Measurements from ENCODE around the gene NPPA. TPM values are rescaled to one million over a fixed set of nuclear protein-coding genes. Genes with fewer than 3 reads are reported as not detected.

Gene NPPA
- total RNA-seq, 5 donors from 2014 or later (not counting 1 experiment from before 2014, with no cell fraction given): not detected

DNA sequence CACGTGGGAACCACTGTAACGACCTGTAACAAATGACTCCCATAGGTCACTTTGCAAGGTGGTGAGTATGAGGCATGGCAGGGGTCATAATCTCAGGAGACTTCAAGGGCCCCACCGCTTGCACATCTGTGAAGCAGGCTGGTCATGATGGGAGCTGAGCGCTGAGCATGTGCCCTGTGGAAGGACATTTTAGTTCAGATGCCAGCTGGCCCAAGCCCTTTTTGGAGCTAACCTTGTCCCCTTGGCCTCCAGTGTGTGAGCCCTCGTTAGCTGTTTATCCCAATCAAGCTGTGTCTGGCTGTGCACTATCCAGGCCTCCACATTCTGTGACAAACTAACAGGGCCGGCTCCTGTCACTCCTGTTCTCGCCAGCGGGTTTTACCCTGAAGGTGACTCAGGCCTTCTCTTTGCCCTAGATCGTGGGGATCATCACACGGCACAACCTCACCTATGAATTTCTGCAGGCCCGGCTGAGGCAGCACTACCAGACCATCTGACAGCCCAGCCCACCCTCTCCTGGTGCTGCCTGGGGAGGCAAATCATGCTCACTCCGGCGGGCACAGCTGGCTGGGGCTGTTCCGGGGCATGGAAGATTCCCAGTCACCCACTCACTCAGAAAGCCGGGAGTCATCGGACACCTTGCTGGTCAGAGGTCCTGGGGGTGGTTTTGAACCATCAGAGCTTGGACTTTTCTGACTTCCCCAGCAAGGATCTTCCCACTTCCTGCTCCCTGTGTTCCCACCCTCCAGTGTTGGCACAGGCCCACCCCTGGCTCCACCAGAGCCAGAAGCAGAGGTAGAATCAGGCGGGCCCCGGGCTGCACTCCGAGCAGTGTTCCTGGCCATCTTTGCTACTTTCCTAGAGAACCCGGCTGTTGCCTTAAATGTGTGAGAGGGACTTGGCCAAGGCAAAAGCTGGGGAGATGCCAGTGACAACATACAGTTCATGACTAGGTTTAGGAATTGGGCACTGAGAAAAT lies 7.6 kb downstream of the NPPA start:
- ChIA-PET POLR2A (interaction anchor here (0.6 to 2.6 kb wide), 2 partner anchors 15 to 68 kb away, joined by 5 to 7 read pairs; no protein-coding TSS in a partner anchor), CTCF (interaction anchor here in 1 of 2 donors (0.6 kb wide), 1 partner anchor 12 kb away, joined by 7 read pairs; no protein-coding TSS in a partner anchor)
- Histone ChIP-seq H3K4me3 (ENCODE audit: control insufficient read depth in 1 of 2, extremely low read depth in 1 of 2, low read length in 1 of 2) (no peak overlapping the region), H3K36me3 (ENCODE audit: control insufficient read depth in 2 of 2, extremely low read depth in 1 of 2, insufficient read depth in 1 of 2, low read length in 1 of 2) (peaks cover 39 to 63% of the 10 kb centered on the region in 2 donors), H3K27ac (ENCODE audit: low read length) (no peak overlapping the region), H3K27me3 (replicated peaks in 1 of 2; ENCODE audit: control insufficient read depth in 2 of 2, extremely low read depth in 1 of 2, insufficient read depth in 2 of 2, low read length in 1 of 2) (no peaks in the 10 kb centered on the region), H3K9me3 (no peaks in the 10 kb centered on the region), H3K4me1 (ENCODE audit: control insufficient read depth in 1 of 2, extremely low read depth in 1 of 2, insufficient read depth in 2 of 2, low read length in 2 of 2) (no peaks in the 10 kb centered on the region)
- H3K27me3 Mint-ChIP-seq: no peaks in the 10 kb centered on the region
- H3K4me3 Mint-ChIP-seq: no peak overlapping the region
- 95% methylated on average over 12 of the region's 20 CpGs for WGBS (ENCODE audit: insufficient coverage)
- no peak for DNase-seq
- ATAC-seq (replicated peaks in 1 of 4): no peak
- peaks cover 4 to 9% (median 6%) of the 10 kb centered on the region in 3 donors for H3K4me1 Mint-ChIP-seq
- peaks cover 42% of the 10 kb centered on the region for H3K36me3 Mint-ChIP-seq
- H3K27ac Mint-ChIP-seq: no peak overlapping the region
- H3K9me3 Mint-ChIP-seq: no peaks in the 10 kb centered on the region

DNA sequence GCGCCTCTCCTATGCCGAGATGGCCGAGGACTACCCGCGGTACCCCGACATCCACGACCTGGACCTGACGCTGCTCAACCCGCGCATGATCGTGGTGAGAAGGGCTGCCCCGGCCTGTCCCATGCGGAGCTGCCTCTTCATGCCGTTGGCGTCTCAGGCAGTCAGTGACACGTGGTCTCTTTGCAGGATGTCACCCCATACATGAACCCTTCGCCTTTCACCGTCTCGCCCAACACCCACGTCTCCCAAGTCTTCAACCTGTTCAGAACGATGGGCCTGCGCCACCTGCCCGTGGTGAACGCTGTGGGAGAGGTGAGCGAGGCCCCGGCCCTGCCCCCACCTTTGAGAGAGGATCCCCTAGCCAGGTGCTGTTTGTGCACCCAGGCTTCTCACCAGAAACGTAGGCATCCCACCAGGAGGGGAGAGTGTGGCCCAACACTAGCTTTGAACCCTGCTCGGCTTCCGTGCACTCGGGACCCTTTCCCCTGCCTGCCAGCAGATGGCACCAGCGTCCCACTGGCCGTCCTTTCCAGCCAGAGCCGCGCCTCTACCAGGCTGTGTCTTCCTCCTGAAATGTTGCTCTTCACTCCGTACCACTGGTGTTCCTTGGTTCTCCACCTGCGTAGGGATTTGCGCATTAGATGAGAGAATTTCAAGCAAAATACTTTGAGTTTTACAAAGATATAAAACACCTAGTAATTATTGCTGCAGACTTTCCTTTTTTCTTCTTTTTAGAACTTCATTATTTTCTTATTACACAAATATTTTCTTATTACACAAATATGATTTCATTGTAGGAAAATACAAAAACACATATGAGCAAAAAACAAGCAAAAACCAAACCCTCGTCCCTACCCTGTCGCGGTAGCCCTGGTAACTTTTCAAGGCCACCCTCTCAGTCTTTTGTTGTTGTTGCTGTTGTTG lies 9.0 kb downstream of the NPPA start:
- H3K36me3 Mint-ChIP-seq: peaks cover 42% of the 10 kb centered on the region
- peaks cover 4 to 9% (median 6%) of the 10 kb centered on the region in 3 donors for H3K4me1 Mint-ChIP-seq
- no peak overlapping the region for H3K27ac Mint-ChIP-seq
- peak; percentile 39 to 83 (median 67) for DNase-seq
- Histone ChIP-seq H3K4me3 (ENCODE audit: control insufficient read depth in 1 of 2, extremely low read depth in 1 of 2, low read length in 1 of 2) (no peak overlapping the region), H3K36me3 (ENCODE audit: control insufficient read depth in 2 of 2, extremely low read depth in 1 of 2, insufficient read depth in 1 of 2, low read length in 1 of 2) (peaks cover 43 to 77% of the 10 kb centered on the region in 2 donors), H3K4me1 (ENCODE audit: control insufficient read depth in 1 of 2, extremely low read depth in 1 of 2, insufficient read depth in 2 of 2, low read length in 2 of 2) (no peaks in the 10 kb centered on the region), H3K27ac (ENCODE audit: low read length) (no peak overlapping the region), H3K9me3 (no peaks in the 10 kb centered on the region), H3K27me3 (replicated peaks in 1 of 2; ENCODE audit: control insufficient read depth in 2 of 2, extremely low read depth in 1 of 2, insufficient read depth in 2 of 2, low read length in 1 of 2) (no peaks in the 10 kb centered on the region)
- H3K9me3 Mint-ChIP-seq: no peaks in the 10 kb centered on the region
- ATAC-seq (replicated peaks in 1 of 4): peak; percentile 80 to 97 (median 89)
- WGBS (ENCODE audit: insufficient coverage): 71% methylated on average over 37 of the region's 40 CpGs
- ChIA-PET CTCF (interaction anchor here (0.5 to 0.7 kb wide), 4 partner anchors 69 to 801 kb away, joined by 3 to 5 read pairs (median 4); no protein-coding TSS in a partner anchor), POLR2A (interaction anchor here (1.0 to 2.6 kb wide), 2 partner anchors 69 kb away, joined by 3 to 7 read pairs; no protein-coding TSS in a partner anchor)
- no peaks in the 10 kb centered on the region for H3K27me3 Mint-ChIP-seq
- H3K4me3 Mint-ChIP-seq: no peak overlapping the region

DNA sequence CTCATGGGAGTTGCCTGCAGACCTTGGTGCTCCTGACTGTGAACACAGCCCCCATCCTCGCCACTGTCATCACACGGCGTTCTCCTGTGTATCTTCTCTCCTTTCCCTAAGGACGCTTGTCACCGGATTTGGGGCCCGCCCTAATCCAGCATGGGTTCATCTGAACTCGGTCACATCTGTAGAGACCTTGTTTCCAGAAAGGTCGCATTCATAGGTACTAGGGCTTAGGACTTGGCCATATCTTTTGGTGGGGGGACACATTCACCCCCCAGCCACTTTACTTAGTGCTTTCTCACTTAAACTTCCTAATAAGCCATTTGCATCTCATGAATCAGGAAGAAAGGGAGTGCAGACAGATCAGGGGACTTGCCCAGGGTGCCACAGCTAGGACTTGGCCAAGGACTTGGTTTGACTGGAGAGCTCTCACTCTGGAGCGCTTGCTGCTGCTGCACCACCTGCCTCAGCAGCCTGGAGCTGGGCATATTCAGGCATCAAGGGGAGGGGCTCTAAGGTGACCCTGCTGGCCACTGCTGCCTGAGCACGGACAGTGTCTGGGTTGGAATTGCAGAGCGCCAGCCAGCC lies 9.7 kb downstream of the NPPA start:
- CTCF ChIA-PET: interaction anchor here (0.5 to 0.7 kb wide), 4 partner anchors 70 to 801 kb away, joined by 3 to 5 read pairs (median 4); no protein-coding TSS in a partner anchor

DNA sequence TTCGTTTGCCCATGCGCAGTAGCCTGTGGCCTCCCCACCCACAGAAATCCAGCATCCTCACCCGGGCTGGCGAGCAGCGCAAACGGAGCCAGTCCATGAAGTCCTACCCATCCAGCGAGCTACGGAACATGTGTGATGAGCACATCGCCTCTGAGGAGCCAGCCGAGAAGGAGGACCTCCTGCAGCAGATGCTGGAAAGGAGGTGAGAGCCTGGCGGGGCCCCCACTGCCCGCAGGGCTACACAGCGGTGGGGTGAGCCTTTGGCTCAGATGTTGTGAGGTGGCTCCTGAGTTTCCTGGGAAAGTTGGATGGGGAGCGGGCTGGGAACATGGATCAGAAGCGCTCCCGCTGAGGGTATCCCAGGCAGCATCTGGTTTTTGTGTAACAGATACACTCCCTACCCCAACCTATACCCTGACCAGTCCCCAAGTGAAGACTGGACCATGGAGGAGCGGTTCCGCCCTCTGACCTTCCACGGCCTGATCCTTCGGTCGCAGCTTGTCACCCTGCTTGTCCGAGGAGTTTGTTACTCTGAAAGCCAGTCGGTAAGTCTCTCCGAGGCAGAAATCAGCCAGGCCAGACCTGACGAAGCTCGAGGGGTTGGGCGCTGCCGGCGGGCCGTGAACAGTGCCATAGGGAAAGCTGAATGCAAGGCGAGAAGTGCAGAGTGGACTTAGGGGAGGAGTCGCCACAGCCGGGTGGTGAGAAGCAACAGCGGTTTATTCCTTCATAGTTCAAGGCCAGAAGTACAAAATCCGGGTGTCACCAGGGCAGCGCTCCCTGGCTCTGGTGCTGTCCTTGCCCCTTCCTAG lies 10.4 kb downstream of the NPPA start:
- Mint-ChIP-seq H3K4me1 (peaks cover 2 to 9% (median 6%) of the 10 kb centered on the region in 3 donors), H3K36me3 (peaks cover 43% of the 10 kb centered on the region), H3K4me3 (no peak overlapping the region), H3K9me3 (no peaks in the 10 kb centered on the region), H3K27ac (no peak overlapping the region), H3K27me3 (no peaks in the 10 kb centered on the region)
- Histone ChIP-seq H3K27me3 (replicated peaks in 1 of 2; ENCODE audit: control insufficient read depth in 2 of 2, extremely low read depth in 1 of 2, insufficient read depth in 2 of 2, low read length in 1 of 2) (no peaks in the 10 kb centered on the region), H3K9me3 (no peaks in the 10 kb centered on the region), H3K4me3 (ENCODE audit: control insufficient read depth in 1 of 2, extremely low read depth in 1 of 2, low read length in 1 of 2) (no peak overlapping the region), H3K27ac (ENCODE audit: low read length) (no peak overlapping the region), H3K4me1 (ENCODE audit: control insufficient read depth in 1 of 2, extremely low read depth in 1 of 2, insufficient read depth in 2 of 2, low read length in 2 of 2) (no peaks in the 10 kb centered on the region), H3K36me3 (ENCODE audit: control insufficient read depth in 2 of 2, extremely low read depth in 1 of 2, insufficient read depth in 1 of 2, low read length in 1 of 2) (peaks cover 52 to 84% of the 10 kb centered on the region in 2 donors)
- ATAC-seq (replicated peaks in 1 of 4) (no peak), DNase-seq (no peak)
- ChIA-PET CTCF (interaction anchor here in 1 of 2 donors (0.9 kb wide), 1 partner anchor 200 kb away, joined by 3 read pairs; no protein-coding TSS in a partner anchor), POLR2A (interaction anchor here in 1 of 2 donors (2.6 kb wide), 1 partner anchor 71 kb away, joined by 7 read pairs; no protein-coding TSS in a partner anchor)
- WGBS (ENCODE audit: insufficient coverage): 89% methylated on average over 29 of the region's 36 CpGs

More for the DNA sequence above, 9.7 kb downstream of the NPPA start:
- Histone ChIP-seq H3K27me3 (replicated peaks in 1 of 2; ENCODE audit: control insufficient read depth in 2 of 2, extremely low read depth in 1 of 2, insufficient read depth in 2 of 2, low read length in 1 of 2) (no peaks in the 10 kb centered on the region), H3K27ac (ENCODE audit: low read length) (no peak overlapping the region), H3K4me3 (ENCODE audit: control insufficient read depth in 1 of 2, extremely low read depth in 1 of 2, low read length in 1 of 2) (no peak overlapping the region), H3K4me1 (ENCODE audit: control insufficient read depth in 1 of 2, extremely low read depth in 1 of 2, insufficient read depth in 2 of 2, low read length in 2 of 2) (no peaks in the 10 kb centered on the region), H3K36me3 (ENCODE audit: control insufficient read depth in 2 of 2, extremely low read depth in 1 of 2, insufficient read depth in 1 of 2, low read length in 1 of 2) (peaks cover 47 to 85% of the 10 kb centered on the region in 2 donors), H3K9me3 (no peaks in the 10 kb centered on the region)
- Mint-ChIP-seq H3K4me1 (peaks cover 4 to 9% (median 6%) of the 10 kb centered on the region in 3 donors), H3K36me3 (peaks cover 42% of the 10 kb centered on the region), H3K4me3 (no peak overlapping the region), H3K9me3 (no peaks in the 10 kb centered on the region), H3K27me3 (no peaks in the 10 kb centered on the region), H3K27ac (no peak overlapping the region)
- POLR2A ChIA-PET: interaction anchor here (1.0 to 2.6 kb wide), 2 partner anchors 70 kb away, joined by 3 to 7 read pairs; no protein-coding TSS in a partner anchor
- 91% methylated on average over 11 of the region's 11 CpGs for WGBS (ENCODE audit: insufficient coverage)
- no peak for ATAC-seq (replicated peaks in 1 of 4)
- DNase-seq: no peak

DNA sequence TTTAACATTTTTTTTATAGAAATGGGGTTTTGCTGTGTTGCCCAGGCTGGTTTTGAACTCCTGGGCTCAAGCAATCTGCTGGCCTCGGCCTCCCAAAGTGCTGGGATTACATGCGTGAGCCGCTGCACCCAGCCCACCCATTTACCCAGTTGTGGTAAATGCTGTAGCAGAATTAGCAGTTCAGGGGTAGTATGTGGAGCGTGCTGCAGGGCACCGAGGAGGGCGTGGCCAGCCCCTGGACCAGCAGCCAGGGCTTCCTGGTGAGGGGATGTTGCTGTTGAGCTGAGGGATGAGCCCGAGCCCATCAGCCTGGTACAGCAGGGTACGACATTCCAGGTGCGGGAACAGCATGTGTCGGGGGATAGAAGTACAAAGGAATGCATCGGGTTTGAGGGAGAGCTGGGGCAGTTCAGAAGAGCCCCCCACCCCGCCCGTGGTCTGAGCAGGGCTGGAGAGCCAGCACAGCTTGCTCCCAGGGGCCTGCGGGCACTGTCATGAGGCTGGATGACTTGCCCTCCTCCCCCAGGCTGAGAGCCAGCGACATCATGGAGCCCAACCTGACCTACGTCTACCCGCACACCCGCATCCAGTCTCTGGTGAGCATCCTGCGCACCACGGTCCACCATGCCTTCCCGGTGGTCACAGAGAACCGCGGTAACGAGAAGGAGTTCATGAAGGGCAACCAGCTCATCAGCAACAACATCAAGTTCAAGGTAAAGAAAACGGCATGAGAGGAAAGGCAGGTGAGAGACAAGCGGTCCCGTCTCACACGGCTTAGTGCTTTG lies 11.9 kb downstream of the NPPA start:
- Mint-ChIP-seq H3K4me3 (no peak overlapping the region), H3K27ac (no peak overlapping the region), H3K4me1 (peaks cover 2 to 9% (median 6%) of the 10 kb centered on the region in 3 donors), H3K9me3 (no peaks in the 10 kb centered on the region), H3K36me3 (peaks cover 34% of the 10 kb centered on the region), H3K27me3 (no peaks in the 10 kb centered on the region)
- ChIA-PET POLR2A (no interaction called here), CTCF (no interaction called here)
- no peak for ATAC-seq (replicated peaks in 1 of 4)
- WGBS (ENCODE audit: insufficient coverage): 95% methylated on average over 21 of the region's 28 CpGs
- Histone ChIP-seq H3K27ac (ENCODE audit: low read length) (no peak overlapping the region), H3K36me3 (ENCODE audit: control insufficient read depth in 2 of 2, extremely low read depth in 1 of 2, insufficient read depth in 1 of 2, low read length in 1 of 2) (peaks cover 44 to 69% of the 10 kb centered on the region in 2 donors), H3K27me3 (replicated peaks in 1 of 2; ENCODE audit: control insufficient read depth in 2 of 2, extremely low read depth in 1 of 2, insufficient read depth in 2 of 2, low read length in 1 of 2) (no peaks in the 10 kb centered on the region), H3K4me3 (ENCODE audit: control insufficient read depth in 1 of 2, extremely low read depth in 1 of 2, low read length in 1 of 2) (no peak overlapping the region), H3K9me3 (no peaks in the 10 kb centered on the region), H3K4me1 (ENCODE audit: control insufficient read depth in 1 of 2, extremely low read depth in 1 of 2, insufficient read depth in 2 of 2, low read length in 2 of 2) (no peaks in the 10 kb centered on the region)
- DNase-seq: no peak

All from T-cell (primary cell).